Endothelial cell of umbilical vein (primary cell): ENCODE results near the gene NF1. TPM values are rescaled to one million over a fixed set of nuclear protein-coding genes. Genes with fewer than 3 reads are reported as not detected.
A peak's percentile ranks its signal among the peaks of the same experiment; 100 is the strongest.

ENCODE experiments used
- BruUV-seq: library from RNA; stranded (reverse); fragments of 400-500 nt; replicated peaks from 2 replicates; lab custom pipeline; 2021; lab: Mats Ljungman, UMichigan
- CTCF ChIA-PET: fragments of 300-600, 350-600 bp; sonication (Branson Sonifier 250); formaldehyde crosslinking; loops from one replicate; lab custom pipeline; 2021; ENCODE audit warnings: antibody characterized with exemption, inconsistent platforms; lab: Charles Lee
- POLR2A ChIA-PET: fragments of 300-600, 350-600 bp; sonication (Branson Sonifier 250); formaldehyde crosslinking; loops from one replicate; lab custom pipeline; 2021; ENCODE audit warnings: antibody characterized with exemption, inconsistent platforms; lab: Charles Lee
- DNase-seq: peaks from one replicate; pipeline ENCODE4 v3.0.0-alpha.2; 2011; ENCODE audit warnings: low read depth, low spot score
- FAIRE-seq: peaks from 2 replicates; lab custom pipeline; 2011; peaks lifted over from hg19 to GRCh38; lab: Jason Lieb, UNC
- H2AFZ ChIP-seq: 2 replicates; pipeline ENCODE4 v1.6.0; 2012; ENCODE audit warnings: low read depth, low read length, control low read depth, inconsistent platforms
- H3K27ac ChIP-seq: 2 replicates; pipeline ENCODE4 v1.5.1; 2011; ENCODE audit warnings: low read depth, mild to moderate bottlenecking, control low read depth, low read length, moderate library complexity; ENCODE audit not compliant: insufficient read depth
- H3K27me3 ChIP-seq, 2 experiments: 2 replicates each; pipeline versions ENCODE4 v1.6.0 to v1.6.1; 2011; ENCODE audit warnings: low read length in 2 of 2, mixed read lengths in 1 of 2; ENCODE audit not compliant: control insufficient read depth in 2 of 2, insufficient read depth in 2 of 2
- H3K36me3 ChIP-seq, 2 experiments: 2 replicates in 1 of 2; 3 replicates in 1 of 2; pipeline ENCODE4 v1.5.1; 2011; ENCODE audit warnings: low read length in 2 of 2, mild to moderate bottlenecking in 1 of 2, moderate library complexity in 1 of 2; ENCODE audit not compliant: control insufficient read depth in 2 of 2, insufficient read depth in 2 of 2; ENCODE audit errors: extremely low read depth in 1 of 2
- H3K4me1 ChIP-seq: 3 replicates; pipeline ENCODE4 v1.5.1; 2011; ENCODE audit warnings: mild to moderate bottlenecking, low read length; ENCODE audit not compliant: control insufficient read depth, insufficient read depth; ENCODE audit errors: extremely low read depth
- H3K4me2 ChIP-seq: 2 replicates; pipeline ENCODE4 v1.6.1; 2011; ENCODE audit warnings: low read length, control low read depth, mixed read lengths; ENCODE audit not compliant: insufficient read depth
- H3K4me3 ChIP-seq, 3 experiments: fragments of 200-600 bp in 1 of 3; sonication (generic), shearing (Covaris generic) in 1 of 3; replicated peaks in 1 of 3; 2 replicates each; pipeline ENCODE4 v1.5.1; 2011 to 2016; ENCODE audit warnings: control low read depth in 3 of 3, low read length in 3 of 3, mild to moderate bottlenecking in 2 of 3, inconsistent platforms in 1 of 3, low read depth in 1 of 3, moderate library complexity in 1 of 3; ENCODE audit not compliant: insufficient read depth in 1 of 3
- H3K79me2 ChIP-seq: 2 replicates; pipeline ENCODE4 v1.6.0; 2012; ENCODE audit warnings: low read length, inconsistent platforms; ENCODE audit not compliant: control insufficient read depth, insufficient read depth
- H3K9ac ChIP-seq: replicated peaks from 2 replicates; pipeline ENCODE3; 2011; ENCODE audit warnings: low read length, control low read depth; ENCODE audit not compliant: insufficient read depth; ENCODE audit errors: extremely low read depth
- H3K9me1 ChIP-seq: replicated peaks from 3 replicates; pipeline ENCODE4 v1.6.0; 2011; ENCODE audit warnings: mild to moderate bottlenecking, low read length; ENCODE audit not compliant: control insufficient read depth, insufficient read depth; ENCODE audit errors: extremely low read depth
- H3K9me3 ChIP-seq: replicated peaks from 2 replicates; pipeline ENCODE4 v1.5.1; 2012; ENCODE audit warnings: low read length, inconsistent platforms; ENCODE audit not compliant: control insufficient read depth, insufficient read depth
- H4K20me1 ChIP-seq: replicated peaks from 2 replicates; pipeline ENCODE3; 2011; ENCODE audit warnings: mild to moderate bottlenecking, low read length; ENCODE audit not compliant: control insufficient read depth, insufficient read depth; ENCODE audit errors: extremely low read depth
- CTCF ChIP-seq, 2 donors: IDR thresholded peaks; 1 replicate in 1 of 2; 2 replicates in 1 of 2; pipeline ENCODE4 v1.5.1; 2011; ENCODE audit warnings: low read length in 2 of 2, mild to moderate bottlenecking in 2 of 2, moderate library complexity in 2 of 2, control low read depth in 1 of 2, inconsistent platforms in 1 of 2, low read depth in 1 of 2; ENCODE audit not compliant: insufficient read depth in 1 of 2; ENCODE audit errors: extremely low read depth in 1 of 2
- EZH2 ChIP-seq: IDR thresholded peaks from 2 replicates; pipeline ENCODE4 v1.6.1; 2012; ENCODE audit warnings: borderline replicate concordance, low read depth, mild to moderate bottlenecking, moderate library complexity, low read length, inconsistent platforms; ENCODE audit not compliant: severe bottlenecking
- FOS ChIP-seq: IDR thresholded peaks from 2 replicates; pipeline ENCODE4 v1.6.1; 2011; ENCODE audit warnings: mild to moderate bottlenecking, low read length, moderate library complexity, borderline replicate concordance; ENCODE audit not compliant: insufficient read depth
- GATA2 ChIP-seq: IDR thresholded peaks from 2 replicates; pipeline ENCODE4 v1.7.0; 2011; ENCODE audit warnings: low read depth, mild to moderate bottlenecking, moderate library complexity, mixed read lengths, low read length; ENCODE audit not compliant: insufficient read length, insufficient read depth
- JUN ChIP-seq: IDR thresholded peaks from 2 replicates; pipeline ENCODE4 v1.6.1; 2011; ENCODE audit warnings: borderline replicate concordance, low read depth; ENCODE audit not compliant: insufficient read length, insufficient read depth
- MYC ChIP-seq: IDR thresholded peaks from one replicate; pipeline ENCODE4 v1.6.1; 2011; ENCODE audit warnings: mild to moderate bottlenecking, low read depth, low read length
- POLR2A ChIP-seq: IDR thresholded peaks from 2 replicates; pipeline ENCODE4 v1.6.1; 2012; ENCODE audit warnings: low read depth, mild to moderate bottlenecking, control low read depth, low read length
- POLR2AphosphoS5 ChIP-seq: IDR thresholded peaks from 2 replicates; pipeline ENCODE4 v1.6.1; 2012; ENCODE audit warnings: low read depth, mild to moderate bottlenecking, control low read depth, low read length, moderate library complexity; ENCODE audit not compliant: insufficient read depth
- dilution Hi-C: fragments of 300-500 bp; cut with MboI; formaldehyde crosslinking; loops from one replicate; pipeline ENCODE4 v1.15.0; 2019; ENCODE audit warnings: low sequenced_read_pairs; ENCODE audit not compliant: extremely low pct_ligation_motif_present
- intact Hi-C: fragments of 100-400 bp; cut with micrococcal nuclease; formaldehyde crosslinking; loops from one replicate; pipeline ENCODE4 v1.10.0; 2022
- polyA plus RNA-seq, 4 experiments: library from polyadenylated mRNA; depleted of rRNA in 3 of 4; stranded (reverse) in 3 of 4; unstranded in 1 of 4; fragments of >200 nt; gene quantifications; 2 replicates each; pipeline versions ENCODE4 v1.2.1 to v1.2.3, GENCODE V29; 2011 to 2012; ENCODE audit warnings: missing spikeins in 1 of 4
- total RNA-seq: library from RNA; stranded (reverse); gene quantifications from 2 replicates; pipeline ENCODE4 v1.2.3, GENCODE V29; 2021
- TF ChIP-seq, protein P1 (sequence below): IDR thresholded peaks from 2 replicates; pipeline ENCODE4 v1.6.1; 2011; ENCODE audit not compliant: insufficient read depth, insufficient read length

Gene NF1
- total and polyA plus RNA-seq, 2 donors (not counting 3 experiments of a cell fraction or from before 2014, with no cell fraction given): 13.7 to 42.4 TPM

GRCh38 chr17:31064707-31065106 is 30.1 kb upstream of the NF1 start:
- peaks cover 16% of the 10 kb centered on the region for H3K4me1 ChIP-seq
- no peak for FAIRE-seq
- ChIA-PET POLR2A (no interaction called here), CTCF (interaction anchor here (0.9 to 1.2 kb wide), 3 partner anchors 30 to 220 kb away, joined by 3 read pairs; partner anchors contain the start of gene NF1)
- BruUV-seq: no TSS peak
- no peak overlapping the region for H3K9ac ChIP-seq
- no peak for TF ChIP-seq GATA2
- no peaks in the 10 kb centered on the region for H3K9me1 ChIP-seq
- no peaks in the 10 kb centered on the region for H4K20me1 ChIP-seq
- no peaks in the 10 kb centered on the region for H3K36me3 ChIP-seq
- H3K4me2 ChIP-seq: no peak overlapping the region
- H3K27ac ChIP-seq: no peak overlapping the region
- dilution Hi-C loops (no loop called here), intact Hi-C loops (no loop called here)
- no peaks in the 10 kb centered on the region for H3K27me3 ChIP-seq
- no peak overlapping the region for H3K4me3 ChIP-seq
- no peak overlapping the region for H2AFZ ChIP-seq
- no peaks in the 10 kb centered on the region for H3K9me3 ChIP-seq
- no peaks in the 10 kb centered on the region for H3K79me2 ChIP-seq
- no peak for DNase-seq

- H3K27ac ChIP-seq: peak overlapping the region; percentile 63
- H3K27me3 ChIP-seq: no peaks in the 10 kb centered on the region
- peak overlapping the region; percentile 83 for H3K4me2 ChIP-seq
- no peaks in the 10 kb centered on the region for H3K9me3 ChIP-seq
- no peak overlapping the region for H3K4me3 ChIP-seq
- peaks cover 16% of the 10 kb centered on the region for H3K4me1 ChIP-seq
- H3K36me3 ChIP-seq: no peaks in the 10 kb centered on the region
- peak overlapping the region; percentile 62 for H3K9ac ChIP-seq
- FAIRE-seq: peak; percentile 94
- intact Hi-C loops: loop anchor here (1.0 kb wide), 1 partner anchor 28 kb away; no protein-coding TSS in a partner anchor
- no peaks in the 10 kb centered on the region for H3K79me2 ChIP-seq
- POLR2A ChIA-PET: no interaction called here
- dilution Hi-C loops: no loop called here
- no peaks in the 10 kb centered on the region for H4K20me1 ChIP-seq
- no TSS peak for BruUV-seq
- peak; percentile 94 for TF ChIP-seq JUN
- no peak for TF ChIP-seq MYC
- peak; percentile 33 for TF ChIP-seq POLR2AphosphoS5
- no peak for TF ChIP-seq POLR2A
- no peak for TF ChIP-seq EZH2
- TF ChIP-seq CTCF (IDR thresholded peaks at IDR 0.05; ENCODE audit: extremely low read depth in 1 of 2, insufficient read depth in 1 of 2, low read depth in 1 of 2, low read length in 2 of 2): no peak
- TF ChIP-seq FOS: peak; percentile 94
- peak; percentile 23 for TF ChIP-seq GATA2
- TF ChIP-seq, protein P1, sequence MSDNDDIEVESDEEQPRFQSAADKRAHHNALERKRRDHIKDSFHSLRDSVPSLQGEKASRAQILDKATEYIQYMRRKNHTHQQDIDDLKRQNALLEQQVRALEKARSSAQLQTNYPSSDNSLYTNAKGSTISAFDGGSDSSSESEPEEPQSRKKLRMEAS: no peak
- CTCF ChIA-PET: interaction anchor here (0.6 to 1.3 kb wide), 6 partner anchors 10 to 123 kb away, joined by 3 read pairs; partner anchors contain the start of gene RNF135
- H2AFZ ChIP-seq: peak overlapping the region; percentile 68
- DNase-seq: peak; percentile 90
- H3K9me1 ChIP-seq: no peaks in the 10 kb centered on the region
Observed at GRCh38 chr17:31067691-31068184, 27.0 kb upstream of the NF1 start.
